ENCODE data around the gene SLC23A1.

The SLC23A1 gene

GRCh38 chr5:139407517-139407916 is 24.4 kb upstream of the SLC23A1 start:
- DNase-seq (ENCODE audit: low read depth): no peak

DNA sequence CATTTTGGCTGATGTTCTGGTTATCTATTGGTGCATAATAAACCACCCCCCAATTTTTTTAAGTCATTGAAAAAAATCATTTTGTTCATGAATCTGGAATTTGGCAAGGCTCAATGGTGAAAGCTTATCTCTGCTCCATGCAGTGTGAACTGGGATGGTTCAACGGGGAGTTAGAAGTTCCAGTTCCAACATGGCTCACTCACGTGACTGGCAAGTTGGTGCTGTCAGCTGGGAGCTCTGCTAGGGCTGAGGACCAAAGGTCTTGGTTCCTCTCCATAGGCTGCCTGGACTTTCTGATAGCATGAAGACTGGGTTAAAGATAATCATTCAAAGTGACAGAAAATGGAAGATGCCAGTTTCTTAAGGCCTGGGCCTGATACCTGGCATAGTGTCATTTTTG is 23.9 kb upstream of the SLC23A1 start:
- no peak for DNase-seq (ENCODE audit: low read depth)

GRCh38 chr5:139404484-139404840 is 21.4 kb upstream of the SLC23A1 start:
- no peak for DNase-seq (ENCODE audit: low read depth)

- peak; percentile 97 for DNase-seq (ENCODE audit: low read depth)
Measured at GRCh38 chr5:139403787-139404483, 20.8 kb upstream of the SLC23A1 start, which contains the start of gene SPATA24. SPATA24 (minus strand) TSS chr5:139404089; CDS start chr5:139404060, 29 bp downstream.

- DNase-seq (ENCODE audit: low read depth): no peak
Measured at GRCh38 chr5:139403418-139403786, 20.3 kb upstream of the SLC23A1 start.

DNA sequence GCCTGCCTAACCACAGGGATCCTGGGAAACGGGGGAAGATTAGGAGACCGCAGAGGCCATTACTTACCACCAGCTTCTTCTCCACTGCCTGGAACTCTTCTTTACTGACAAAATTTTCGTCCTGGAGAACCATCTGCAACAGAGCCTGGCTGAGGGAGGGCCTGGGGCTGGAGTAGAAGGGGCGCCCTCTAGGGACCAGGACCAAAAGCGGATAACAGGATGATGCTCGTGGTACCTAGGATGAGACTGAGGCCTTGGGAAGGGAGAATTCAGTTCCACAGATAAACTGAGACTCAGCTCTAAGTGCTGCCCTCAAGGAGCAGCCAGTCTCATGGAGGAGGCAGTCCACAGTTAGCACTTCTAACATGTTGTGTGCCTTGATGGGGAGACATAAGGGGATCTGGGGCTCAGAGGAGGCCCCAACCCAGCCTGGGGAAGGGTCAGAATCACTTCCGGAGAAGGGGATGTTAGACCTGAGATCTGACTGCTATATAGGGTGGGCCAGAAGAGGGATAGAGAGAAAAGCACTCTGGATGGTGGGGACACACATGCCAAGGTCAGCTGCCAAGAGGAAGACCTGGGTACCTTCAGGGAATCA is 19.6 kb upstream of the SLC23A1 start:
- DNase-seq (ENCODE audit: low read depth): no peak

- no peak for DNase-seq (ENCODE audit: low read depth)
Measured at GRCh38 chr5:139401546-139401945, 18.4 kb upstream of the SLC23A1 start.

DNA sequence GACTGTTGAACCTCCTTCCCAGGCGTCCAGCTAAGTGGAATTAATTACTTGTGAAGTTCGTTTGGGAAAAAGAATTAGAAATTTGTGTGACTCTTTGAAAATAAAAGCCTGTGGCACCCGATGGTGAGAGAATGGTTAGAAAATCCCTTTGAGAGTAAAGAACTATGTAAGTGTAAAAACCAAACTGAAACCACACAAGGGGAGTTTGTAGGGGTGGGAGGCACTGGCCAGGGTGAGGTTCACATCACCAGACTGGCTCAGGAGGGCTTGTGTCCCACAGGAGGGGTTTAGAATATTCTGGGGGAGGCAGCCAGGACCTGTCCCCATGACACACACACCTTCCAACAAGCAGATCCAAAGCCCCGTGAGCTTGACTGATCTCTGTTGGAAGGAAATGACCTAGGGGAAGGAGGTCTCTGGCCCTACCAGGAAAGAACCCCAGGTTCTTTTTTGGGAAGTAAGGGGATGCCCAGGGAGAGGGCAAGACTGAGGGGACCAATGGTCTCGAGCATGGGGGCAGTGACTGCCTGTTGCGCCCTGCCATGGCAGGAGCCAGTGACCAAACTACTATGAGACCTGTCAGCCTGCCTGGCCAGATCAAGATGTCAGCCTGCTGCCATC is 16.5 kb upstream of the SLC23A1 start:
- DNase-seq (ENCODE audit: low read depth): no peak

GRCh38 chr5:139397921-139398320 is 14.8 kb upstream of the SLC23A1 start:
- DNase-seq (ENCODE audit: low read depth): no peak

DNA sequence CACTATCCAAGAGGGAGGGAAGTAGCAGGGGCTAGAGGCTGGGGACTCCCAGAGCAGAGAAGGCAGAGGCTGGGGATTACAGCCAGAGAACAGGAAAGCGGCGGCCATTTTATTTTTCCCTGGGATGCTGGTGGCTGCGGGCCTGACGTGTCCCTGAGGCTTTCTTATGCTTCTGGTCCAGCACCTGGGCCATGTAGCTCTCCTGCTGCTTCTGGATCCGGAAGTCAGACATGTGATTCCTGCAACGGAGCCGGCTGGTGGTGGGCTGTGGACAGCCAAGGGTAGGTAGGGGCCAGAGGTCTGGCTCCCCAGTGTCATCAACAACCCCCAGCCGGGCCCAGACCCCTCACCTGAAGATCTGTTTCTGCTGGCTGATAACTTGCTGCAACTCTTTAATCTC is 13.6 kb upstream of the SLC23A1 start:
- no peak for DNase-seq (ENCODE audit: low read depth)

- no peak for DNase-seq (ENCODE audit: low read depth)
Measured at GRCh38 chr5:139395844-139396640, 12.9 kb upstream of the SLC23A1 start.

DNA sequence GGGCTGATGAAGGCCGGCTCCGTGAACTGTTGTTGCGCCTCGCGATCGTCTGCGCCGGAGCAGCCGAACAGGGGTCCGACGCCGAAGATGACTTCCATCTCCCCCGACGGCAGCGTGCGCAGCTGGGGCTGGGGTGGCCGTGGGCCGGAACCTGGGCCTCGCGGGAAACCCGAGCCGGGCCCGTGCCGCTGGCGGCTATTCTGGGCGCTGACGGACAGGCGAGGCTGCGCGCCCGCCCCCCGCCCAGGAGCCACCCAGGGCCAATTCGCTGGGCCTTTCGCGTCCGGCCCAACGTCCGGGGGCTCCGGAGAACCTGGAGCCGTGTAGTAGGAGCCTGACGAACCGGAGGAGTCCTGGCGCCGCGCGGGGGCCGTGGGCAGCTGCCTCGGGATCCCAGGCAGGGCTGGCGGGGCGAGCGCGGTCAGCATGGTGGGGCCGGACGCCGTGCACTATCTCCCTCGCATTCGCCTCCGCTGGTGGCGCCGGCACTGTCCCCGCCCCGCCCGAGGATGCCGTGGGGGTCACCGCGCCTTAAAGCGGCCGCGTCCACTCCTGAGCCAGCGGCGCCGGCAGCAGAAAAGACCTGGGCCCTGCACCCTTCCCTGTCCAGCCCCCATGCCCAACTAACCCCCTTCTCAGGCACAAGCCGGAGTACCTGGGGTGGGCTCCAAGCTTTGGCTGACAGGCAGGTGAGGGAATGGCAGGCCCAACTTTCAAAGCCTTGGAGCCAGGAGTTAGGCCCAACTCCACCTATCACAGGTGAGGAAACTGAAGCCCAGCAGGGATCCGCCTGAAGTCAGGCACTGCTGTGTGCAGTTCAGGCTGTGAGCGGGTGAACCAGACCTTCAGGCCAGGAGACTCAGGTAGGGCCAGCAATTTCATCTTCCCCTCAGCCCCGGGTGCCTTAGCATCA is 11.8 kb upstream of the SLC23A1 start, which contains the start of gene PROB1:
TSS of gene PROB1 (minus strand) at position 451 of the 913 bp plus-strand sequence. CDS start at position 428, 23 bp downstream.
- DNase-seq (ENCODE audit: low read depth): no peak

GRCh38 chr5:139394123-139394653 is 11.1 kb upstream of the SLC23A1 start:
- DNase-seq (ENCODE audit: low read depth): peak; percentile 49

DNA sequence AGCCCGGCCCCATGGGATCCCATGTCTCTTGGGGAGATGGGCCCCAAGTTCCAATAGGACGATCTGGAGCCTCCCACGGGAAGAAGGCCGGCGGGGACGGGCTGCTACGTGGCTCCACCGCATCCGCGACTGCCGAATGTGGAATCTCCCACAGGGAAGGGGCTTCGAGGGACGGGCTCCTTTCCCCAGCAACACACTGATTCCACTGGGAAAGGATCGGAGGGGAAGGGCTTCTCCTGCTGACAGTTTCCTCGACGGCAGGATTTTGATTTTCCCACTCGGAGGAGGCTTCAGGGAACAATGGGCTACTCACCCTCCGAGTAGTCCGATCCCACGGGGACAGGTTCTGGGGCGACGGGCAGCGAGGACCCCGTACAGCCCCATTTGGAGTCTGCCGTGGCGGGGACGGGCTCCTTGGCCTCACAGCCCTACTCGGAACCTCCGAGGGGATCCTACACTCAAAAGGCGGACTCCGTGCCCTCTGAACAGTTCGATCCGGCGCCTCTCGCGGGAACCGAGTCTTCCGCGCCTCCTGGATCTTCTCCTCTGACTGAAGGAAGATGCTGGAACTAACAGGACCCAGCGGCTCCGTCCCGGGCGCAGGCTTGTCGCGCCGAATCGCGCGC is 10.5 kb upstream of the SLC23A1 start:
- DNase-seq (ENCODE audit: low read depth): no peak

DNA sequence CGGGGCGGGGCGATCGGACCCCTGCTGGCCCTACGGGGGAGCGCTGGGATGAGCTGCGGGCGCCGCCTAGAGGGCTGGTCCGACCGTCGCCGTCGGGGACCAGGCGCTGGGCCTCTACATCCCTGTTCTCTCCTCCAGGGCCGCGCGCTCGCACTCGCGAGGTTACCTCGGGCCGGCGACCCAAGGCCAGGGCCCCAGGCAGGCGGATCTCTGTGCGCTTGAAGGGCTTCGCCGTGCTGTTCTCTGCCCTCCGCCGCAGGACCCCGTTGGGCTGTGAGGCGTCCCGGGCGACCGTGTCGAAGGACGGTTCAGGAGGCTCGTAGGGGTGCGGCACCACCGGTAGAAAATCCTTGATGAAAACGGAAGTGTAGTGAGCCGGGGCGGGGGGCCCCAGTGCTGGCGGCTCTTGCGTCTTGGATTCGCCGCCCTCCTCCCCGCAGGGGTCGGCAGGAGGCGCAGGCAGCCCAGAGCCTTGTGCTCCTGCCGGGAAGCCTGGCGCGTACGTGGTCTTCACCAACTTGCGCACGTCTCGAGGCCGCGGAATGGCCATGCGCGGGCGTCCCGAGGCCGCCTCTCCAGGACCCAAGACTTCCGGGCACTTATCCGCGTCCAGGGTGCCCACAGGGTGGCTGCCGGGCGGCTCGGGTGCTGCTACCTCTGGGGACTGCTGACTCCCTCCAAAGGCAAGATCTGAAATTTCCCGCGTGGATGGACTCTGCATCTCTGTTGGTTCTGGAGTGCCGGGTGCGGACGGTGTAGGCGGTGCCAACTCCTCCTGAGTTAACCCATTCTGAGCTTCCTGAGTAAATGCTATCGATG is 9.8 kb upstream of the SLC23A1 start:
- DNase-seq (ENCODE audit: low read depth): peak; percentile 67

GRCh38 chr5:139392324-139392677 is 9.2 kb upstream of the SLC23A1 start:
- DNase-seq (ENCODE audit: low read depth): no peak

DNA sequence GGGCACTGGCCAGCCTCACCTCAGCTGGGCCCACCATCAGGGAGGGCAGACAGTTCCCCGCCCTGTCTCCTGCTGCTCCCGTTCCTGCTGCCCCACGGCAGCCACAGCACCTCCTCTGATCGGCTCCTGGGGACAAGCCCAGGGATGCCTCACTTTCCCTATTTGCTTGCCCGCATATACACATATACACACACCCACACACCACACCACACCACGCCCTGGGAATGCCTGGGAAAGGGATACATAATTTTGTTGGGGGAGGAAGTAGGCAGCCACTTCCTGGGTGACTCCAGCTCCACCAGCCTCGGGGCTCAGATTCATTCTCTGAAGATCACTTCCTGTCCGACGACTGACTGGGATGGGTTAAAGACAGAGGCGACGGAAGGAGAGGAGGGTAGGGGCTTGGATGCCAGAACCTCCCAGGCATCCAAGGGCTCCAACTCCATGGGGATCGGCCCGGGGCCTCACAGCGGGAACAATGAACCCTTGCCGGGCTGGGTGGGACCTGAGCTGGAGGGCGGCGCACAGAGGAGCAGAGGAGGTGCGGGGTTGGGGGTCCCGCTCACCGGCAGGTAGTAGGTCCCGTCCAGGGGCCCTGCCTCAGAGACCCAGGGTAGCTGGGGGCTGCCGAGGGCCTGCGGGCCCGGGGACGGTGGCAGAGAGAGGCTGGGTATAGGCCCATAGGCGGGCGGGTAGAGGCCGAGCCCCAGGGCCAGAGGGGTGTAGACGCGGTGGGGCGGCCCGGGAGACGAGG is 8.7 kb upstream of the SLC23A1 start:
- DNase-seq (ENCODE audit: low read depth): no peak

DNA sequence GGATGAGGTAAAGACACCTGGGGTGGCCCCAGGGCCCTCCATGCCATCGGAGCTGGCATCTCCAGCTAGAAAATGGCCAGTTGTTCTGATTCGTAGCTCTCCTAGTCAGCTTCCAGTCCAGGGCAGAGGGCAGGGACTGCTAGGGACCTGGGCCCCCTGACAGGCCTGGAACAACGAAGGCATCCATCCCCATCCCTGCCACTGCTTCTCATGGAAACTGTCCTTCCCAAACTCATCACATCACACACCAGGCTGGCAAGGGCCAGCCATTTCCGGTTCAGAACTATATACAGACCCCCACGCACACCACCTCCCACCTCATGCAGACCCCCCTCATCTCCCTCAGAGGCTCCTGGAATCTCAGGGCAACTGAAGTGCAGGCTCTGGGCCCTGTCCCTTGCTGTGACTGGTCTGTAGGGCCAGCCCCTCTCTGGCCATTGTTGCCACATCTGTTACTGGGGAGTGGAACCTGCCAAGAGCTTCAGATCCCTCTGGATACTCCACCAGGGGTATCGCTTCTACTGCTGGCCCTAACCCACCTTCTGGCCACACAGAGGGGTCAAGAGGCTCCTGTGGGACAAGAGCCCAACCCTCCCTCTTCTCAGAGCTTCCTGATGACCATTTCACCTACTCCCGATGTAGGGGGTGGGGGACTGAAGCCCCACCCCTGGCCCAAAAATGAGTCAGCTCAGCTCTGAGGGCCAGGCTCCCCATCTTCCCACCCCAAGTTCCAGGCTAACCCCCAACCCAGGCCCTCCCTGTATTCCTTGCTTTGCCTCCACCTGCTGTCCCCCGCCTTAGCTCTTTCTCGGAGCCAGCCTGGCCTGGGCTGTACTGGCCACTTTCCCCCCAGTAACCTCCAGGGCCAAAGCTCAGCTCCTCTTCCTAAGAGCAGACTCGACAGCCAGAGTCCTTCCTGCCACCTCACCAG is 7.8 kb upstream of the SLC23A1 start:
- DNase-seq (ENCODE audit: low read depth): no peak

All from activated gamma-delta T cell treated with anti-CD3 and anti-CD28 coated beads, Interleukin-2, amount 50 U/mL, for 16 hours (primary cell).